GM19324 (cell line): ENCODE measurements around the gene CUTC.
"Not testable (repeated sequence)": the region's sequence is repeated elsewhere in the genome, so short reads cannot be mapped to it uniquely, and the experiment has no call there.

Experiments
- ATAC-seq: cut with Tn5 transposase; IDR thresholded peaks from one replicate; pipeline ENCODE4 v1.9.1; 2021; ENCODE audit warnings: mild to moderate bottlenecking, moderate library complexity; ENCODE audit not compliant: unreplicated experiment, low FRiP score

CUTC gene

DNA sequence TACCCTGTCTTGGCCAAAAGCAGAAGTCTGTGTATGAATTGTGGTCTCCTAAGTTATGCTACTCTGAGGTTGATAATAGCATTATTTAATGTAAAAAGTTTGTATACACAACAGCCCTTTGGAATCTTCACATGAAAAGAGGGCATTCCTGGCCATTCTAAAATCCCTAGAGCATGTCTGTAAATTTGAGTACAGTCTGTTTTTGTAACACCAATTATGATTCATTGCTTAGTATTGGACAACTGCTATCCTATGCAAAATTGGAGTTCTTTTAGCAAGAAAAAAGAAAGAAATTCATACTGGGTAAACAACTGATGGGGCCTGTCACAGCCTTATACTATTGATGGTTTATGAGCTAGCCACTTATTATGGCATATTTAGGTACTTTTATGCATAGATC is 10.2 kb downstream of the CUTC start:
- ATAC-seq: no peak

DNA sequence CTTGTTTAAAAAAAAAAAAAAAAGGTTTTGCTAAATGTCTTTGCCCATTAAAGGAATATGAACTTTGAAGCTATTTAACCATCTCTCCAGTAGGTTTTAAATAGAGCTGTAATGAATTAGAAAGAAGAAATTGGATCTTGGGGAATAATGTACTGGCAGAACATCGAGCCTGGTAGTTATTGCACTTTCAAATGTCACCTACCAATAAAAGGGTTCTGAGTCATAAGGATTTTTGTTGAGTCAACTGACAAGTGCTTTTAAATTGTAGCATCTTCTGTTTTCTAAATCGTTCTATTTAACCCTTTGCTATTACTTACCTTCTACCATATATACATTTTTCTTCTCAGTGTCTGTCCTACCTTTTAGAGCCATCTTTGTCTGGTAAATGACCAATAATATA is 10.7 kb downstream of the CUTC start:
- no peak for ATAC-seq

DNA sequence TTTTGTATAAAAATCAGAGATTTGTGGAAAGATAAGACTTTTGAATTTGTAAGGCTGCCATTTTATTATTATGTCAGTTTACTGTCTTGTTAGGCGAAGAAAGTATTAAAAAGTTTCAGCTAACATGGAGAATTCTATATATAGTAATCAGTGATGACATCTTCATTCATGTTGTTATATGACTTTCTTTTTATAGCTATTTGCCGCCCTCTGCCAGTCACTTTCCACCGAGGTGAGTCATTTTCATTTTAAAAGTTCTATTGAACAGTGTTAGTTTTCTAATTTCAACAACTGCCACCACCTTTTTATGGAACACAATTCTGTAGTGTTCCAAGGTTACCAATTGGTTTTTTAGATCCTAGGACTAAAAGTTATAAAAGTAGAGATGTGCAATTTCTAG is 11.8 kb downstream of the CUTC start:
- ATAC-seq: no peak

DNA sequence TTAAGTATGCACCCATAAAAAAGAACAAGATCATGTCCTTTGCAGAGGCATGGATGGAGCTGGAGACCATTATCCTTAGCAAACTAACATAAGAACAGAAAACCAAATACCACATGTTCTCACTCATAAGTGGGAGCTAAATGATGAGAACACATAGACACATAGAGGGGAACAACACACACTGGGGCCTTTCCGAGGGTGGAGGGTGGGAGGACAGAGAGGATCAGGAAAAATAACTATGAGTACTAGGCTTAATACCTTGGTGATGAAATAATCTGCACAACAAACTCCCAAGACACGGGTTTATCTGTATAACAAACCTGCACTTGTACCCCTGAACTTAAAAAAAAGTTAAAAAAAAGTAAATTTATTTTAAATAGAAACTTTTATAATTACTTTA is 14.1 kb downstream of the CUTC start:
- ATAC-seq: not testable (repeated sequence)

DNA sequence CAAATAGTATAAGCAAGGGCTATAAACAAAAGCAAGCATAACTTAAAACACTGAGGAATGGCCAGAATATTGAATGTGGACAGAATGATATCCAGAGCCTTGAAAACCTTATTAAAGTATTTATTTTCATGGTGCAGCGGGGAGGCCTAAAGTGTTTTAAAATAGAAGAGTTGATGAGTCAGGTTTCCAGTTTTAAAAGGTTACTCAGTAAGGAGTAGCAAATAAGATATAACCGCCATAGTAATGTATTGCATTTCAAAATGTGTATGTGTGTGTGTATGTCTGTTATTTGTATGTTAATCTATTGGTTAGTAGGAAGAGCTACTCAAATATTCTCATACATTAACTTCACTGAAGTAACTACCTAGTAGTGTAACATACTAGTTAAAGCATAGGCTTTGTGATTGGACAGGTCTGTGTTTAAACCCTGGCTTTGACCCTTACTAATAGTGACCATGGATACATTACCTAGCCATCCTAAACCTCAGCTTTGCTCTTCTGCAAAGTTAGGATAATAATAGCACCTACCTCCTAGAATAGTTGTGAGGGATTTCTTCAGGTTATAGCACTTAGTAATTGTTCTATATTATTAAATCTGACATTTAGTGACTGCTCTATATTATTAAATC is 16.9 kb downstream of the CUTC start:
- ATAC-seq: no peak

DNA sequence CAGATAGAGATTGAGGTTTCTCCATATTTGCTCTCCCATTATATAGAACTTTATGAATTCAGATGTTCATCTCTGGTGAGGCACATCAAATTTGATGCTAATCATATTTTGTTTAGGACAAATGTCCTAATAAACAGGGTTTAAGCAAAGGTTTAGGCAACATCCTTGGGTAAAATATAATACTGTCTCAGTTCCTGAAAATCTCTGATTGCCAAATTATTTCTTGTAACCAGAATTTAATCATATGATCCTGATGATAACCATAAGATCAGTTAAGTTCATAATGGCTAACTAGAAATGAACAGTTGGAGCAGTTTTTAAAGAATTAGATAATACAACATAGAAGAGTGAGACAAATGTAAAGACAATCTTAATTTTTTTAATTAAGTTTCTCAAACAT is 18.6 kb downstream of the CUTC start:
- ATAC-seq: no peak

DNA sequence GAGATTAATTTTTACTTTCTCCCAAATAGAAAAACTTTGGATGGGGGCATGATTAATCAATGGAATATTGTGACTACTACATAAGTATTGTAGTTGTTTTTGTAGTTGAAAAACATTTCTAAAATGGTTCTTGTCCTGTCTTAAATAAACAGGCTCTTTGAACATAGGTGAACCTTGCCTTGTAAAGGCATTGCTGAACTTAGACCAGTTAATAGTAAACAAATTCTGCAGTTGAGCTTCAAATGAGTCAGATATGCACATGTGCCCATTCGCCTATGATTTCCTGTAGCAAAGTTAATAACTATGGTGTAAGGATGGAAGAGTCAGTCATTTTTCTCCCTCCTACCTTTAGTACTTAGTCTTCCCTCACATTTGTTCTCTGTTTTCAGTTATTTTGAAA is 22.6 kb downstream of the CUTC start:
- no peak for ATAC-seq

DNA sequence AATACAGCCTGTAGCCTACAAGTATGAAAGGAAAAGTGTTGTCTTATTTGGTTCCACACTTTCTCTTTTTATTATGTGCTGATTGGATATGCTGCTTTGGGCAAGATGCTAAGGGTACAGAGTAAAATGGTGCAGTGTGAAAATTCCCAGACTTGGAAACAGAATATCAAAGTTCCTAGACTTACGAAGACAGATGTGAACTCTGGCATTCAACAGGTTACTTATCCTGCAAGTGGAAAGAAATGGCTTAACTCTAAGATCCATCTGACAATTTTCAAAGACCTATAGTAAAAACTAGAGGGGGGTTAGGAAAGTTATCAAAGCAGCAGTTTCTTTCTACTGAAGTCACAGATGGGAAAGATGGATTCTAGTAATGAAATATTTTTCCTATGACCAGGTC is 24.1 kb downstream of the CUTC start:
- no peak for ATAC-seq

DNA sequence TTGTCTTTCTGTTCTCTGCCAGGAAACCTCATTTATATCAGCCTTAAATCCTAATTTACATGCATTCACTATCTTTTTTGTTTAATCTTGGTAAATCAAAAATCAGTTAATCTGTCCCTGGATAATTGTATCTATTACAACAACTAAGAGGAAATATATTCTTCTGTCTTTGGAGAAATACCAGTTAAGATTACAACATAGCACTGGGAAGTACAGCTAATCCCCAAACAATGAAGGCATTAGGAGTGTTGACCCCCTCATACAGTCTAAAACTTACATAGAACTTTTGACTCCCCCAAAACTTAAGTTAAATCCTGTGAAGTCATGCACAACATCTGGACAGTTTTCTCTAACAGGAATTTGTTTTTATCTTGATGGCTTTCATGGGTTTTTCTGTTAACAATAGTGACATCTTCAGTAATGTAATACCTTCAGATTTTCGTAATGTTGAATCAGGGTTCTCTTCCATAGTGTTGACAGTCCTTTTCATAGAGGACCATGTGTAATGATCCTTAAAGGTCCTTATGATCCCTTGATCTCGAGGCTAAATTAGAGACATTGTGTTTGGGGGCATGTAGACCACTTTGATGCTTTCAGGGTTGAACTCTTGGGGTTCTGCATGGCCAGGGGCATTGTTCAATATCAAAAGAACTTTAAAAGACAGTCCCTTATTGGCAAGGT is 26.3 kb downstream of the CUTC start:
- no peak for ATAC-seq

DNA sequence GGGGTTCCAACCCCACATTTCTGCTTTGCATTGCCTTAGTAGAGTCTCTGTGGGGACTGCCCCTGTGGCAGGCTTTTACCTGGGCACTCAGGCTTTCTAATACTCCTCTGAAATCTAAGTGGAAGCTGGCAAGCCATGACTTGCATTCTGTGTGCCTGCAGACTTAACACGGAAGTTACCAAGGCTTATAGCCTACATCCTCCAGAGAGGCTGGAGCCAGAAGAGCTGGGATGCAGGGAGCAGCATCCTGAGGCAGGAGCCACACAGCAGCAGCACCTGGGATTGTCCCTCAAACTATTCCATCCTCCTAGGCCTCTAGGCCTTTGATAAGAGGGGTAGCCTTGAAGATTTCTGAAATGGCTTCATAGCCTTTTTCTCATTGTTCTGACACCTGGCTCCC is 28.3 kb downstream of the CUTC start:
- ATAC-seq: no peak

DNA sequence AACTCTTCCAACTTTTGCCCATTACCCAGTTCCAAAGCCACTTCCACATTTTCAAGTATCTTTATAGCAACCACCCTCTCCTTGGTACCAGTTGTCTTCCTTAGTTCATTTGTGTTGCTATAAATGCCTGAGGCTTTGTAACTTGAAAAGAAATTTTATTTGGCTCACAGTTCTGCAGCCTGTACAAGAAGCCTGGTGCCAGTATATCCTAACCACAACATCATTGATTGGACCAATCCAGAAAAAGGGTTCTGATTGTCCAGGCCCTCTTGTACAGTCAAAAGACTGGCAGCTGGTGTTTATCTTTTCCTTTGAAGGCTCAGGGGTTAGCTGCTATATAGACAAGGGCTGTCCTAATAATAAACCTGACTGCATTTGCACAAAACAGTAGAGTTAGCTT is 29.3 kb downstream of the CUTC start:
- ATAC-seq: no peak

DNA sequence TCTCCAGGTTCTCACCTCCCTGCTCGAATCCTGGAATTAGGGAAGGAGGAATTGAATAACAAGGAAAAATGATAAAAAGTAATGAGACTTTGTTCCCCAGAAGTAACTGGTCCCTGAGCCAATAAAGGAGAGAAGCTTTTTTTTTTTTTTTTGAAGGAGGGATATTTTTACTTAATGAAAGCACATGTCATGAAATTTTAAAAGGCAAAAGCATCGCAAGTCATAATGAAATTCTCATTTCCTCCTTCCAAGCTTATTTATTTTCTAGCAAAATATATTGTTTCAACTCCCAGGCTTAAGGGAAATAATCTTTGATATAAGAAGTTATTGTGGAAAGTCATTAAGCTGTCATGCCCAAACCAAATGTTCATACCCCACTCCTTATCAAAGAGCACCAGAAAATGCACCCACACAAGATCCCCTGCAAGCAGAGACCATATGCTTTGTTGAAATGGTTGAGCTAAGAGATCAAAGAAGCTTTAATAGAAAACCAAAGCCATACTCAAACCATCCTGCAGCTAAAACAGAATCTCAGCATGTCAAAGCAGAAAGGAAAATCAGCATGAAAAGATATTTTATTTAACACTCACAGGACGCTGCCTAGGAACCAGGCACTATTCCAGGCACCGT is 33.8 kb downstream of the CUTC start:
- no peak for ATAC-seq

DNA sequence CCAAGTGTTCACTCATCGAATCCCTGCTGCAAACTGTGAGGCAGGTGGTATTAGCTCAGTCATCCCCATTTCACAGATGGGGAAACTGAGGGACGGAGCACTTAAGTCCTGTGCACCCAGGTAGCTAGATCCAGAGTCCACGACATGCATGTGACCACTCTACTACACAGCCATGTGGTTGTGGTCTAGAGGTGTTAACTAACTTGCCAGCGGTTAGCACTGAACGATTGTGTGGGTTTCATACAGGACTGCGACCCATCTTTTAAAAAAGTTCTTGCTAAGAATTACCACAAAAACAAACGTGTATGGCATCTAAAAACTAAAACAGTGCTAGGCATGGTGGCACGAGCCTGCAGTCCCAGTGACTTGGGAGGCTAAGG is 34.3 kb downstream of the CUTC start:
- ATAC-seq: no peak

DNA sequence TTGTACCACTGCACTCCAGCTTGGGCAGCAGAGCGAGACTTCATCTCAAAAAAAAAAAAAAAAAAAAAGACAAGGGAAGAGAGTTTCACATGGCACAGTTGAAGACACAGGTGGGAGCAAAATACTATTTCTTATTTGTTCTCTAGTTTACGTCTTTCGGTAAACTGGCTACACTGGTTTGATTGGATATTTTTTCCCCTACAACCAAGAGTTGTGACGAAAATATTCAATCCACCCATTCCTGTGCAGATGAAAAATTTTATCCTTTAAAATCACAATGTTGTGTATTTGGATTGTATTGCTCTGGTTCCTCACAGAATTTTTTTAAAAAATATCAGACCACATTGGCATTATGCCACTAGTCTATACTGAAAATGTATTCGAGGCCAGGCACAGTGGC is 35.9 kb downstream of the CUTC start:
- no peak for ATAC-seq

DNA sequence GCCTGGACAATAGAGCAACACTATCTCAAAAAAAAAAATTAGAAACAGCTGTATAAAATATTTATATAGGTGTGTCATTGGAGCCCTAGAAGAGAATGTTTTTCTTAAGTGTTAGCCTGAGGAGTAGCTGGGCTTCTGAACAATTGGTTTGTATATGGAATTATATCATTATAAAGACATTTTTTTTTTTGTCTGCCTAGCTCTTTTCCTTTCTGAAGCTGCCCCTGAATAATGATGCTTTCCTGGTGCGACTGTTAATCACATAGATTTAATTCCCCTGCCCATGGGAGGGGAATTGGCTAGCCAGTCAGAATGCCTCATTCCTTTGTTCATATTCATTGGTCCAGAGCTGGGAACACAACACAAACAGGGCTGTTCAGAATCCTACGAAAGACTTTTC is 36.5 kb downstream of the CUTC start:
- ATAC-seq: no peak

DNA sequence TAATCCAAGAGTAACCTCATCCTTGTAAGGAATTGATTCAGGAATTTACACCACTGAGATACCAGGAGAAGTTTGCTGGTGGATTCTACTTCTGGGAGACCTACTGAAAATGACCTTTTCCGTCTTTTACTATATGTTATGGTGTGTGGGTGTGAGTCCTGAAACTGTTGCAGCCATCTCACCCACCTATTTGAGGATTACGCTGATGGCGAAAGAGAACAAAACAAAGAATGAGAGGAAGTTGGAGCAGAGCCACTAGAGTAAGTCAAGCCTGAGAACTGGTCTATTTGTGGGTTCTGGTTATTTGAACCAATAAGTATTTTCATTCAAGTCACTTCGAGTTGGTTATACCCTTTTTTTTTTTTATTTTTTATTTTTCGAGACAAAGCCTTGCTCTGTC is 37.7 kb downstream of the CUTC start:
- no peak for ATAC-seq

DNA sequence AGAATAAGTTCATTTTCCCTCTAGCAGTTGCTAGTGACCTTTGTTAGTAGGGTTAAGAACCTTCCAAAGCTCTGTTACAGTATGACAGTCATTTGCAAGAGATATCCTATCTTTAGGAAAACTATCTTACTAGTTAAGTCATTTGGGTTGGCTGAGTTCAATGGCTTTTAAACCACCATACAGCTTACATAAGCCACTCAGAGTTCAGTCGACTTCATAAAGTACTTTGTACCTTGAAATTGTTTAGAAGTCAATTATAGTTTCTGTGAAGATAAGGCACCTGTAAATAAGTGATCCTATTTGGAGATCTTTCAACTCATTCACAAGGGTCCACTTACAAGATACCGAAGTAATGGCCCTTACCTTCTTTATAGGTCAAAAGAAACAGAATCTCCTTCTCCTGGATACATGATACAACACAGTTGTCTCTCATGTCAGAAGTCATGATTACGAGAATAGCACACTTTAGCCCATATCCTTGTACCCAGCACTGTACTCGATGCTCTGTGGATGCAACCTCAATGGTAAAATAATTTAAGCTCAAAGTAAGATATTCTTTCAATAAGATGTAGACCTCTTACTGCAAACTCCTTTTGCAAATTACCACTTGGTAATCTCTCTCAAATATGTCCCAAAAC is 38.5 kb downstream of the CUTC start:
- ATAC-seq: no peak

DNA sequence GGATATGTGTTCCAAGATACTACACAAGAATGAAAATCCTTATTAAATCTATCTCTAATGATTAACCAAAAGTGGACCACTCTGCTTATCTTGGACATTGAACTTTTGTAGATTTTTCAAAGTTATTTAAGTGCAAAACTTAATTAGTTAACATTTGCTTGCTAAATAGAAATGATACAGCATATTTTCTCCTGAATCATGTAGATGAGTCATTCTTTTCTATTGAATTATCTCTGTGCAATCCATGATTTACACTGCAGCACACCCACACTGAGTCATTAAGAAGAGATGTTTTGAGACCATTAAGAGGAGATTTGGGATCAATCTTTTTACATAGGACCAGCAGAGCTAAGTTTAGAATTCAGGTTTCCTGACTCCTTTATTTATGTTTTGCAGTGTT is 43.8 kb downstream of the CUTC start:
- ATAC-seq: no peak

DNA sequence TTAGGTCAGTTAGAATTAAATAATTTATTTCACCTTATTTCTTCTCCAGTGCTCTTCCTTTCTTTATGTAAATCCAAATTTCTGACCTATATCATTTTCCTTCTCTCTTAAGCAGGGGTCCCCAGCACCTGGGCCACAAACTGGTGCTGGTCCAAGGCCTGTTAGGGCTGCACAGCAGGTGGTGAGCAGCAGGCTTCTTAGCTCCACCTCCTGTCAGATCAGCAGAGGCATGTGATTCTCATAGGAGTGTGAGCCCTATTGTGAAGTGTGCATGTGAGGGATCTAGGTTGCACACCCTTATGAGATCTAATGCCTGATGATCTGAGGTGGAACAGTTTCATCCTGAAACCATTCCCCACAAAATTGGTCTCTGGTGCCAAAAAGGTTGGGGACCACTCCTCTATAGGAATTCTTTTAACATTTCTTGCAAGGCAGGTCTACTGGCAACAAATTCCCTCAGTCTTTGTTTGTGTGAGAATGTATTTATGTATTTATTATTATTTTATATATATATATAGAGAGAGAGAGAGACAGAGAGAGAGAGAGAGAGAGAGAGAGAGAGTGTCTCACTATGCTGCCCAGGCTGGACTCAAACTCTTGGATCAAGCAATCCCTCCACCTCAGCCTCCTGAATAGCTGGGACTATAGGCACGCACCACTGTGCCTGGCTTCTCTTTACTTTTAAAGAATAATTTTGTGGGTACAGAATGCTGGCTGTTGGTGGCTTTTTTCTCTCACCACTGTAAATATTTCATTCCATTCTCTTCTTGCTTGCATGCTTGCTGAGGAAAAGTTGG is 46.1 kb downstream of the CUTC start:
- ATAC-seq: no peak

DNA sequence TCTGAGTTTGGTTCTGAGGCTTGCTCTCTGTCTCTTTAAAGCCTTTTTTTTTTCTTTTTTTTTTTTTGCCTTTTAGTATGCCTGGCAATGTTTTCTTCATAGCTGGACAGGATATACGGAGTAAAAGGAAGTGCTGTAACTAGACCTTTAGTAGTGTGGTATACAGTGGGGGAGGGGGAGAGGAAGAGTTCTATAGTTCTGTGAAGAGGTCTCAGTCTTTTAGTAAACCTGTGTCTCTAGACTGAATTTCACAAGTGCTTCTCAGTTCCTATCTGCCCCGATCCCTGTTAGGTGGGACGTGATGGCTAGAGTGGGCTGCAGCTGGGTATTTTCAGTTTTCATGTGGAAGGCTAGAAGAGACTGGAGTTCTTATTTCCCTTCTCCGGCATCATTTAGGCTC is 47.3 kb downstream of the CUTC start:
- ATAC-seq: no peak
